B cell (primary cell): ENCODE results near the gene SCAMP4. TPM values are rescaled to one million over a fixed set of nuclear protein-coding genes. Genes with fewer than 3 reads are reported as not detected.
"Not testable (repeated sequence)": the region's sequence is repeated elsewhere in the genome, so short reads cannot be mapped to it uniquely, and the experiment has no call there.

ENCODE experiments used
- ATAC-seq: fragments of 200-7000 bp; cut with Tn5 transposase; one replicate; pipeline ENCODE4 v1.10.0; 2021; ENCODE audit warnings: low read depth, mild to moderate bottlenecking, moderate number of reproducible peaks, moderate library complexity
- CTCF ChIA-PET: fragments of 350-600 bp; sonication (Branson Sonifier 250); formaldehyde crosslinking; loops from one replicate; lab custom pipeline; 2021; ENCODE audit warnings: antibody characterized with exemption, inconsistent platforms; lab: Charles Lee
- POLR2A ChIA-PET: fragments of 350-600 bp; sonication (Branson Sonifier 250); formaldehyde crosslinking; loops from one replicate; lab custom pipeline; 2021; ENCODE audit warnings: antibody characterized with exemption; lab: Charles Lee
- DNase-seq: peaks from one replicate; pipeline ENCODE4 v3.0.0; 2013
- H2AFZ ChIP-seq: 2 replicates; pipeline ENCODE4 v1.6.1; 2012; ENCODE audit warnings: mild to moderate bottlenecking, low read depth, low read length; ENCODE audit not compliant: insufficient read depth, poor library complexity, severe bottlenecking
- H3K27ac ChIP-seq, 2 donors: 1 replicate in 1 of 2; 2 replicates in 1 of 2; pipeline ENCODE4 v1.5.1; 2012 to 2013; ENCODE audit warnings: low read length in 2 of 2, mild to moderate bottlenecking in 2 of 2, moderate library complexity in 1 of 2
- H3K27me3 ChIP-seq, 4 experiments: fragments of 200-600 bp in 1 of 4; sonication (generic) in 1 of 4; replicated peaks in 1 of 4; 1 replicate in 2 of 4; 2 replicates in 2 of 4; pipeline versions ENCODE4 v1.6.1 to v1.7.0; 2013 to 2016; ENCODE audit warnings: low read length in 3 of 4, mild to moderate bottlenecking in 2 of 4, mixed read lengths in 1 of 4, moderate library complexity in 1 of 4; ENCODE audit not compliant: insufficient read depth in 4 of 4, control insufficient read depth in 3 of 4; ENCODE audit errors: control extremely low read depth in 1 of 4
- H3K36me3 ChIP-seq, 2 experiments: replicated peaks in 1 of 2; 1 replicate in 1 of 2; 2 replicates in 1 of 2; pipeline versions ENCODE4 v1.6.1 to v1.7.1; 2013; ENCODE audit warnings: low read length in 1 of 2; ENCODE audit not compliant: insufficient read depth in 2 of 2, control insufficient read depth in 1 of 2; ENCODE audit errors: control extremely low read depth in 1 of 2, extremely low read depth in 1 of 2
- H3K4me1 ChIP-seq, 2 donors: fragments of 200-600 bp in 1 of 2; sonication (generic) in 1 of 2; 1 replicate in 1 of 2; 2 replicates in 1 of 2; pipeline versions ENCODE4 v1.5.1 to v1.6.1; 2013 to 2017; ENCODE audit warnings: low read length in 2 of 2; ENCODE audit not compliant: control insufficient read depth in 2 of 2, insufficient read depth in 2 of 2
- H3K4me2 ChIP-seq: replicated peaks from 2 replicates; pipeline ENCODE3; 2012; ENCODE audit warnings: mild to moderate bottlenecking, low read depth, low read length; ENCODE audit not compliant: poor library complexity, severe bottlenecking
- H3K4me3 ChIP-seq, 5 experiments: fragments of 200-600 bp in 1 of 5; sonication (generic) in 1 of 5; 1 replicate in 3 of 5; 2 replicates in 2 of 5; pipeline versions ENCODE4 v1.5.1 to v1.7.0; 2011 to 2016; ENCODE audit warnings: low read length in 4 of 5, mild to moderate bottlenecking in 4 of 5, low read depth in 2 of 5, control low read depth in 1 of 5, moderate library complexity in 1 of 5; ENCODE audit not compliant: insufficient read depth in 1 of 5; ENCODE audit errors: control extremely low read depth in 1 of 5, extremely low read depth in 1 of 5
- H3K79me2 ChIP-seq: fragments of 200-600 bp; sonication (generic); one replicate; pipeline ENCODE4 v1.6.0; 2016; ENCODE audit warnings: low read length; ENCODE audit not compliant: control insufficient read depth, insufficient read depth
- H3K9ac ChIP-seq: fragments of 200-600 bp; sonication (generic); 2 replicates; pipeline ENCODE4 v1.6.1; 2017; ENCODE audit warnings: mild to moderate bottlenecking, low read length, moderate library complexity
- H3K9me3 ChIP-seq, 3 donors: one replicate each; pipeline versions ENCODE4 v1.6.1 to v1.7.1; 2013; ENCODE audit warnings: low read length in 2 of 3; ENCODE audit not compliant: control insufficient read depth in 2 of 3, insufficient read depth in 1 of 3; ENCODE audit errors: control extremely low read depth in 1 of 3
- H4K20me1 ChIP-seq: 2 replicates; pipeline ENCODE4 v1.6.0; 2012; ENCODE audit warnings: mild to moderate bottlenecking, low read length; ENCODE audit not compliant: insufficient read depth, control insufficient read depth, poor library complexity, severe bottlenecking
- H3K27ac Mint-ChIP-seq: one replicate; pipeline ENCODE4 v1.8.0; 2021; ENCODE audit warnings: mixed read lengths
- H3K27me3 Mint-ChIP-seq: one replicate; pipeline ENCODE4 v1.8.0; 2021; ENCODE audit warnings: mixed read lengths
- H3K4me1 Mint-ChIP-seq: one replicate; pipeline ENCODE4 v1.8.0; 2021; ENCODE audit warnings: mixed read lengths
- H3K4me3 Mint-ChIP-seq: one replicate; pipeline ENCODE4 v1.8.0; 2021; ENCODE audit warnings: mixed read lengths
- H3K9me3 Mint-ChIP-seq: one replicate; pipeline ENCODE4 v1.8.0; 2022; ENCODE audit warnings: mixed read lengths; ENCODE audit not compliant: insufficient read depth
- WGBS: methylation state at CpG from one replicate; pipeline ENCODE4 v1.1.5; 2013; ENCODE audit warnings: missing lambda C conversion rate; ENCODE audit not compliant: insufficient coverage; 5-methylcytosine and 5-hydroxymethylcytosine counted together
- intact Hi-C: fragments of 100-400 bp; cut with micrococcal nuclease; formaldehyde crosslinking; loops from one replicate; pipeline ENCODE4 v1.10.0; 2022
- polyA plus RNA-seq: library from polyadenylated mRNA; depleted of rRNA; stranded (reverse); fragments of >200 nt; gene quantifications from 2 replicates; pipeline ENCODE4 v1.2.3, GENCODE V29; 2012
- total RNA-seq, 2 donors: library from RNA; stranded (reverse); fragments of 120-200 nt in 1 of 2; gene quantifications; 1 replicate in 1 of 2; 2 replicates in 1 of 2; pipeline versions ENCODE4 v1.2.3 to v1.2.4, GENCODE V29; 2013 to 2022

Gene SCAMP4
- total and polyA plus RNA-seq, 2 donors (not counting 1 experiment from before 2014, with no cell fraction given): 47.9 to 60.0 TPM

DNA sequence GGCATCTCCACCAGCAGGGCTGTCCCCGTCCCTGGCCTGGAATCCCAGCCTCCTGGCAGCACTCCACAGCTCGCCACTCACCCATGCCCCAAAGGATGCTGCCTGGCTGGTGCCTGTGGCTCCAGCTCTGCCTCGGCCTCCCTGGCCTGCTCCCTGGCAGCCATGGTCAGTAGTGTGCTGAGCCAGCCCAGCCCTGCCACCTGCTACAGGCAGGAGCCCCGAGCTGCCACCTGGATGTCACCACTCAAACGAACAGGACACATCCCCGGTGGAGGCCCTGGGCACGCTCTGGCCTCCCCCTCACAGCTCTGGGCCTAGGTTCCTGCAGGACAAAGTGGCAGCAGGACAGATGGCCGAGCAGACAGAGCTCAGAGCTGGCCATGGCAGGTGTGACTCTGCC, 26.6 kb upstream of the SCAMP4 start:
- CTCF ChIA-PET, POLR2A ChIA-PET, H3K4me2 ChIP-seq, H3K9me3 ChIP-seq, H3K27me3 Mint-ChIP-seq, H2AFZ ChIP-seq, H3K4me3 Mint-ChIP-seq, H3K27ac ChIP-seq, DNase-seq, H3K4me3 ChIP-seq, ATAC-seq, H3K9ac ChIP-seq, H3K27me3 ChIP-seq, H3K9me3 Mint-ChIP-seq: not testable (repeated sequence)
- peak overlapping the region; percentile 59 for H3K27ac Mint-ChIP-seq
- peaks cover 44% of the 10 kb centered on the region for H3K4me1 Mint-ChIP-seq
- intact Hi-C loops: loop anchor here (10.0 kb wide), 1 partner anchor 136 kb away; the partner anchor contains the start of gene BTBD2
- H3K36me3 ChIP-seq: peaks cover 0 to 20% of the 10 kb centered on the region in 2 experiments
- peaks cover 35 to 43% of the 10 kb centered on the region in 2 donors for H3K4me1 ChIP-seq
- peaks cover 63% of the 10 kb centered on the region for H3K79me2 ChIP-seq
- peaks cover 55% of the 10 kb centered on the region for H4K20me1 ChIP-seq
- WGBS: 96% methylated on average over 3 of the region's 8 CpGs

DNA sequence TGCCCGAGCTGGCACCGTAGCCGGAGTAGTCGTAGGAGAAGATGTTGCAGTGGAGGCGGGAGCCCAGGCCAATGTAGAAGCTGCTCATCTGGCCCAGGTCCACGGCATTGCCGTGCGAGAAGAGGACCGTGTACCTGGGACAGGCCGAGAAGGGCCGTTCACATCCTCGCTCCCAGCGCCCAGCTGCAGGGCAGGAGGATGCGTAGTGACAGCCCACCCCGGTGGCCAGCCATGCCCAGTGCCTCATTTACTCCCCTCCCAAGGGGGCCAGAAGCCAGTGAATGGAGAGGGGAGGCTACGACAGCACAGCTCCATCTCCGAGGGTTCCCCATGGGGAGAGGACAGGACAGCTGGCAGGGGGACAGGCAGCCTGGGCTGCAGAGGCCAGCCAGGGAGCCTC, 25.2 kb upstream of the SCAMP4 start:
- Histone ChIP-seq H3K4me1 (peaks cover 32 to 45% of the 10 kb centered on the region in 2 donors), H4K20me1 (peaks cover 55% of the 10 kb centered on the region), H3K36me3 (peaks cover 0 to 13% of the 10 kb centered on the region in 2 experiments), H3K79me2 (peaks cover 63% of the 10 kb centered on the region)
- H3K27ac ChIP-seq, H3K9ac ChIP-seq, ATAC-seq, H3K9me3 Mint-ChIP-seq, POLR2A ChIA-PET, H3K4me2 ChIP-seq, CTCF ChIA-PET, H3K27me3 ChIP-seq, H3K4me3 Mint-ChIP-seq, H2AFZ ChIP-seq, H3K27me3 Mint-ChIP-seq, H3K4me3 ChIP-seq, H3K27ac Mint-ChIP-seq, H3K9me3 ChIP-seq: not testable (repeated sequence)
- peak; percentile 17 for DNase-seq
- WGBS: 92% methylated on average over 13 of the region's 17 CpGs
- intact Hi-C loops: loop anchor here (10.0 kb wide), 1 partner anchor 135 kb away; the partner anchor contains the start of gene BTBD2
- H3K4me1 Mint-ChIP-seq: peaks cover 43% of the 10 kb centered on the region
